ENCODE results near the gene MYOG.

Gene MYOG

GRCh38 chr1:203103216-203103615 lies 17.4 kb upstream of the MYOG start:
- TF ChIP-seq GATA2 (IDR thresholded peaks at IDR 0.05; ENCODE audit: low read depth, low read length), result no peak
- no peak for TF ChIP-seq GATA3 (IDR thresholded peaks at IDR 0.05; ENCODE audit: low read depth, low read length)

- TF ChIP-seq GATA2 (IDR thresholded peaks at IDR 0.05; ENCODE audit: low read depth, low read length) (no peak), GATA3 (IDR thresholded peaks at IDR 0.05; ENCODE audit: low read depth, low read length) (no peak)
Measured at GRCh38 chr1:203101813-203102634, 16.2 kb upstream of the MYOG start.

DNA sequence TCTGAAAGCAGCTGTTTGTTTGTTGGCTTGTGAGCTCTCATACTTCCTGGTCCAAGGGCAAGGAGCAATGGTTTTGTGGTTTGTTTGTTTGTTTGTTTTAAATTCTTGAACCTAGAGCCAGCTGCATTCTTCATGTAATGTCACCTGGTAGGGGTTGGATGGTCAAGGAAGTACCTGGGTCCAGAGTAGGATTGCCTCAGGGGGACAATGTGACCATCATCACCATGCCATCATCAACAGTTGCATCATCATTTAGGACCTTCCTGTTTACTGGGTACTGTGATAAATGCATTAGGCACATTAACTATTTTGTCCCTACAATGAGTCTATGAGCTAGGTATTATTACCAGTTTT lies 14.7 kb upstream of the MYOG start:
- TF ChIP-seq GATA2 (IDR thresholded peaks at IDR 0.05; ENCODE audit: low read depth, low read length) (no peak), GATA3 (IDR thresholded peaks at IDR 0.05; ENCODE audit: low read depth, low read length) (no peak)

DNA sequence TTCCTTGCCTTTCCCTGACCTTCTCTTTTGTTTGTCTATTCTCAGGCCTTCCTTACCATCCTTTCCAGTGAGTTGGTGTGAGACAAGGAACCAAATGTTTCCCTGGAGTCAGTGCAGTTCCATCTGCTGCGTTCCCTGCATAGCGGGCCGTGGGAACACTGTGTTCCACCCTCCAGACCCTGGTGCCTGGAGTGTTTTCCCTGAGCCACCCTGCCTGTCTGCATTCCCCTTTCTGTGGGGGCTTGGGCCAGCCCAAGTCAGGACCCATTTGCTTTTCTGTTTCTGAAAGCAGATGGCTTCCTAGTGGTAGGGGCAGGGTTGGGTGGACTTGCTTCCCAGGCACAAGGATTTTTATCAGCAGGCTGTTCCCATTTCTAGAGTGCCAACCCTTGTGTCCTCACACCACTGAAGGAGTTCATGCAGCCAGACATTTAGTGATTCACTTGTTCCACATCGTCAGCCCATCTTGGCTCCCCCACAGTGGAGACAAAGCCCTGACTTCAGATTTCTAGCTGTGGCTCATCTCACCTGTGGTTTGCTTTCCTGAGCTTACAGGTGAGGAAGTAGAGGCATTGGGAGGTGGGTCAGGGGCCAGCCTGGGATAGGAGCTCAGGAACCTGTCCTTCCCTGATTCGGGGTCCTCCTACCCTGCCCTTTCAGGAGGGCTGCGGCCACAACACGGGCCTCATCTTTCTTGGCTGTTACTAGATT lies 14.1 kb upstream of the MYOG start:
- TF ChIP-seq GATA2 (IDR thresholded peaks at IDR 0.05; ENCODE audit: low read depth, low read length) (no peak), GATA3 (IDR thresholded peaks at IDR 0.05; ENCODE audit: low read depth, low read length) (no peak)

DNA sequence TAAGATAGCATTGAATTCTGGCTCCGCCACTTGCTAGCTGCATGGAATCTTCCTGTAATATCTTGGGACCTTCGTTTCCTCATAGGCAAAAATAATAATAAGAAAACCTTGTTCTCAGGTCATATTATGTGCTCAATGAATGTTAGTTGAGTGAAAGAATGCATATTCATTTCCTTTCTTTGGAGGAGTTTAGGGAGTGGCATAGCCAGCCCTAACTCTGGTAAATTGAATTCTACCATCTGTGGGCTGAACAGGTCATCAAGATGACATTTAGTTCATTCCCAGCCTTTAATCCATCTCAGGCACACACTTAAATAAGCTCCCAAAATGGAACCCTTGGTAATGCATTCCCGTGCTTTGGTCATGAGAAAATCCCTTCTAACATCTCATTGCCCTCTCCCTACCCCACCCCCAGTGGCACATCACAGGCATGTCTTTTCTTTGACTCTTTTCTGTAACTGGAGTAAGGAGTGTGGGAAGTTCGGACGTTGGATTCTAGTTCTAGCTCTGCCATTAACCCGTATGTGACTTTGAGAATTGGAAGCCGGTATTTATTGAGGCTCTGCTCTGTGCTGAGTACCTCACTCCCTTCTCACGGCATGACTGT lies 13.2 kb upstream of the MYOG start:
- TF ChIP-seq GATA2 (IDR thresholded peaks at IDR 0.05; ENCODE audit: low read depth, low read length) (no peak), GATA3 (IDR thresholded peaks at IDR 0.05; ENCODE audit: low read depth, low read length) (no peak)

GRCh38 chr1:203098445-203098844 lies 12.6 kb upstream of the MYOG start:
- TF ChIP-seq GATA3 (IDR thresholded peaks at IDR 0.05; ENCODE audit: low read depth, low read length) (no peak), GATA2 (IDR thresholded peaks at IDR 0.05; ENCODE audit: low read depth, low read length) (no peak)

GRCh38 chr1:203097001-203097400 lies 11.2 kb upstream of the MYOG start:
- TF ChIP-seq GATA2 (IDR thresholded peaks at IDR 0.05; ENCODE audit: low read depth, low read length), result no peak
- TF ChIP-seq GATA3 (IDR thresholded peaks at IDR 0.05; ENCODE audit: low read depth, low read length), result no peak

GRCh38 chr1:203096566-203096965 lies 10.8 kb upstream of the MYOG start:
- no peak for TF ChIP-seq GATA3 (IDR thresholded peaks at IDR 0.05; ENCODE audit: low read depth, low read length)
- no peak for TF ChIP-seq GATA2 (IDR thresholded peaks at IDR 0.05; ENCODE audit: low read depth, low read length)

GRCh38 chr1:203095061-203095690 lies 9.4 kb upstream of the MYOG start:
- TF ChIP-seq GATA2 (IDR thresholded peaks at IDR 0.05; ENCODE audit: low read depth, low read length) (no peak), GATA3 (IDR thresholded peaks at IDR 0.05; ENCODE audit: low read depth, low read length) (no peak)

- TF ChIP-seq GATA2 (IDR thresholded peaks at IDR 0.05; ENCODE audit: low read depth, low read length), result no peak
- TF ChIP-seq GATA3 (IDR thresholded peaks at IDR 0.05; ENCODE audit: low read depth, low read length), result no peak
Measured at GRCh38 chr1:203093754-203094410, 8.1 kb upstream of the MYOG start.

- TF ChIP-seq GATA3 (IDR thresholded peaks at IDR 0.05; ENCODE audit: low read depth, low read length) (no peak), GATA2 (IDR thresholded peaks at IDR 0.05; ENCODE audit: low read depth, low read length) (no peak)
Measured at GRCh38 chr1:203091761-203092330, 6.0 kb upstream of the MYOG start.

GRCh38 chr1:203091199-203091477 lies 5.3 kb upstream of the MYOG start:
- no peak for TF ChIP-seq GATA3 (IDR thresholded peaks at IDR 0.05; ENCODE audit: low read depth, low read length)
- no peak for TF ChIP-seq GATA2 (IDR thresholded peaks at IDR 0.05; ENCODE audit: low read depth, low read length)

GRCh38 chr1:203090421-203091198 lies 4.8 kb upstream of the MYOG start:
- TF ChIP-seq GATA2 (IDR thresholded peaks at IDR 0.05; ENCODE audit: low read depth, low read length) (no peak), GATA3 (IDR thresholded peaks at IDR 0.05; ENCODE audit: low read depth, low read length) (no peak)

Data from SH-SY5Y (cell line).